ENCODE measurements around the gene KRTAP12-3.

DNA sequence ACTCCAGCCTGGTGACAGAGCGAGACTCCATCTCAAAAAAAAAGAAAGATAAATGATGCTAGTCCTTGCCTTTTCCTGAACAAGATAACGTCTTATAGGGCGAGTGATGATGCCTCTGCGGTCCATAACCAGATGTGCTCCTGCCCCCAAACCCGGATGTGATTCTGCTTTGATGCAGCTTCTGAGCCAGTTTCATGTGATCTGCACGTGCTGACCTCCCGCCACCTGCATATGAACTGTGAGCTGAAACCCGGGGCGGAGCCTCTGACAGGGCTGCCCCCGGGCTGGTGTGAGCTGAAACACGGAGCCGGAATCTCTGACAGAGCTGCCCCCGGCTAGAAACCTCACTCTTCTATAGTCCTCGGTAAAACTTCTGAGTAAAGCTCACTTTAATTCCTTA, 4.6 kb upstream of the KRTAP12-3 start:
- TF ChIP-seq CTCF (IDR thresholded peaks at IDR 0.05), result no peak
- no peak for TF ChIP-seq EZH2phosphoT487 (IDR thresholded peaks at IDR 0.05)
- no peak for TF ChIP-seq EZH2 (IDR thresholded peaks at IDR 0.05)
